Measurements from ENCODE around the gene KCNMB2.

The KCNMB2 gene

DNA sequence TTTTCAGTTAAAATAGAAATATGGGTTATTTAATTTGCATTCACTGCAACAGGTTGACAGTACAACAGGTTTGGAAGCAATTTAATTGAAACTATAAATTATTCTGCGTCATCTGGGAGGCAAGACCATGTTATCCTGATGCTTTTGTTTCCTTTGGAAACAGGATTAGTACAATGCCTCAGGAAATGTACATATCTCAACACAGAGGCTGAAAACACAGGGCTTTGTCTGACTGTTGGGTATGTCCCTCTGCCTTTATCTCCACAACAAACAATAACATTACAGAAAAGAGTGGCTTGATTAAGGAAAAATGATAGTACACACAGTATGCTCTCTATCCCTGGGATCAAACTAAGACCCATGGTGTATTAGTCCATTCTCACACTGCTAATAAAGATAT is 95.7 kb downstream of the KCNMB2 start:
- TF ChIP-seq GATA2 (IDR thresholded peaks at IDR 0.05; ENCODE audit: low read depth, low read length) (no peak), GATA3 (IDR thresholded peaks at IDR 0.05; ENCODE audit: low read depth, low read length) (no peak)

DNA sequence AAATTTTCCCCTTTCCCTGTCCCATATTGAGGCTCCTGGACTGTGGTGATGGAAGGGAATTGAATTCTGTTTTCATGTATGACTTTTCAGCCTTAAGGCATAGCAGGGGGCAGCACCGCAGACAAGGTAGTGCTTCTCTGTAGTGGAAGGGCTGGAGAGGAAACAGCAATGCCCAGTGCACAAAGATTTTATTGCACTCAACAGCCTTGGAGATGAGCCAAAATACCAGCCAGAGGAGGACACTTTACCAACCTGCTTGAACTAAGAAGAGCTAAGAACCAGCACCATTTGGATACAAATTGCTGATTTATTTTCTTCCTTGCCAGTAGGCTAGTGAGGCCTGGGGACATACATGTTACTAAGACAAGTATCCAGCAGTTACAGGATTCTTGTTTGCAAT is 98.7 kb downstream of the KCNMB2 start:
- no peak for TF ChIP-seq GATA2 (IDR thresholded peaks at IDR 0.05; ENCODE audit: low read depth, low read length)
- no peak for TF ChIP-seq GATA3 (IDR thresholded peaks at IDR 0.05; ENCODE audit: low read depth, low read length)

DNA sequence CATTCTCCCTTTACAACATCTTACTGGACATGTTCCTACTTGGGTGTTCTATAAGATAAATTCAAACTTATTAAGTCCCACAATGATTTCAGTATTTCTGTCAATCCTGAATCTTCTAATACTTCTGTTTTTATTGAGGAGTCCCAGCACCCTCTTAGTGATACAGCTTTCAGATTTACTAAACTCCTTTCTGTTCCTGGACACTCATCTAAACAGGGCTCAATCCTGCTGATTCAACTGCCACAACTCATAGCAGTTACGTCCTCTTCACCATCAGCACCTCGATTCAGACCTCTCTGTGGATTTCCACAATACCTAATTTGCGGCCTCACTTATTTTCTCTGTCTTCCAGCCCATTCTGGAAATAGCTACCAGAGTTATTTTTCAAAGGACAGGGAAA is 101.6 kb downstream of the KCNMB2 start:
- TF ChIP-seq GATA2 (IDR thresholded peaks at IDR 0.05; ENCODE audit: low read depth, low read length) = no peak
- no peak for TF ChIP-seq GATA3 (IDR thresholded peaks at IDR 0.05; ENCODE audit: low read depth, low read length)

DNA sequence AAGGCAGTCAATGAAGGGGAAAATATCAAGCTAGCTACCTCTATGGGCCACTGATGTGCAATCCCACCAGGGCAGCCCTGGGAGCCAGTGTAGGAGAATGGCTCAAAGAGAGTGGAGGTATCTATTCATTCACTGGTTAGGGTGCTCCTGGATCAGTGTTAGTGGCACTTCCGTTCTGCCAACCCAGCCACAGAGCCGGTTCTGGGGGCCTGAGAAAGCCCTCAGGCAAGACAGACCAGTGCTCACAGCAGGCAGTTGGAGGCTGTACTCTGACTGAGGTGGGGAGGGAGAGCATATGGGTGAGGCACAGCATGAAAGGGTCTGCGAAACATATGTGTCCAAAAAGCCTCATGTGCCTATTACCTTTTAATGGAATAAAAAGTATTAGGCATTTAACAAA is 109.3 kb downstream of the KCNMB2 start:
- TF ChIP-seq GATA3 (IDR thresholded peaks at IDR 0.05; ENCODE audit: low read depth, low read length) (no peak), GATA2 (IDR thresholded peaks at IDR 0.05; ENCODE audit: low read depth, low read length) (no peak)

DNA sequence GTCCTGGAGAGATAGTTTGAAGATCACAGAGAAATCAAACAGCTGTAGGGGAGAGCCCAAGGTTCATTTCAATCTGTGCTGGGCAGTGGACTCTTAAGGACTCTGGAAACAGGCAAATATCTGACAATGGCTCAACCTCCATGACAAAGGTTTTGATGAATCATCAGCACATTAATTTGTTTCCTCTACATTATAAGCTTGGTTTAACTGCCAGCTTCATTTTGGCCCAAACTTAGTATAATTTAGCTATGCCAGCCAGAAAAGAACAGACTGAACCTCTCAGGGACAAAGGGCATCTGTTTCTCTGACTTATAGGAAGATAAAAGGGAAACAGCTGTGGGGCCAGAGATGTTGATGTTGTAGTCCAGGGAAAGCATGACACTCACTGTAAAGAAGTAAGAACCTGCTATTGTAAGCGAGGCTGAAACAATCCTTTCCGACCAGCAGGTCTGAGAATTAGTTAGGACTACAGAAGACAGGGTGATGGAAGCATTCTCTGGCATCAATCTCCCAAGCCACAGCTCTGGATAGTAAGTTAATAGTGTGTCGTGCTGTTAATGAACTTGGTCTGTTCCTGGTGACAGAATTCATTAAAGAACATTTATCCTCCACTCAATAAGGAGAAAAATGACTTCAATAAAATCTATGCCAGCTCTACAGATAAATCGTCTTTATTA is 110.1 kb downstream of the KCNMB2 start:
- no peak for TF ChIP-seq GATA3 (IDR thresholded peaks at IDR 0.05; ENCODE audit: low read depth, low read length)
- 0 out of 2 replicates have a peak, but pooled peaks have one; percentile 4 for TF ChIP-seq GATA2 (IDR thresholded peaks at IDR 0.05; ENCODE audit: low read depth, low read length)

DNA sequence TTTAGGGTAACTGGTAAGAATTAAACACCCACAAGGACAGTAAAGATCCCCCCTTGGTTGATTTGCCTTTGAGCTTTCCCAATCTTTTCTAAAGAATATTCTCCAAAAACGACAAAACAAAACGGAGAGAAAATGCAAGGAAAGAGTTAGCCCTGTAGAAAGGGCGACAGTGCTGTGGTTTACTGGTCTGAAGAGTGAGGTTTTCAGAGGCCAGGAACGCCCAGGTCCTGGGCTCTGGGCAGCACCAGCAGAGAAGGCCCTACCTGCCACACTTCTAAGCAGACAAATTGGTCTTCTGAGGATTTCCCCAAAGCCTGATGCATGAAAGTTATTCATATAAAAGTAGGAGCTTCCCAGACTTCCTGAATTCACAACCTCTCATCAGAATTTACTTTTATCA is 119.3 kb downstream of the KCNMB2 start:
- TF ChIP-seq GATA3 (IDR thresholded peaks at IDR 0.05; ENCODE audit: low read depth, low read length) (no peak), GATA2 (IDR thresholded peaks at IDR 0.05; ENCODE audit: low read depth, low read length) (no peak)

DNA sequence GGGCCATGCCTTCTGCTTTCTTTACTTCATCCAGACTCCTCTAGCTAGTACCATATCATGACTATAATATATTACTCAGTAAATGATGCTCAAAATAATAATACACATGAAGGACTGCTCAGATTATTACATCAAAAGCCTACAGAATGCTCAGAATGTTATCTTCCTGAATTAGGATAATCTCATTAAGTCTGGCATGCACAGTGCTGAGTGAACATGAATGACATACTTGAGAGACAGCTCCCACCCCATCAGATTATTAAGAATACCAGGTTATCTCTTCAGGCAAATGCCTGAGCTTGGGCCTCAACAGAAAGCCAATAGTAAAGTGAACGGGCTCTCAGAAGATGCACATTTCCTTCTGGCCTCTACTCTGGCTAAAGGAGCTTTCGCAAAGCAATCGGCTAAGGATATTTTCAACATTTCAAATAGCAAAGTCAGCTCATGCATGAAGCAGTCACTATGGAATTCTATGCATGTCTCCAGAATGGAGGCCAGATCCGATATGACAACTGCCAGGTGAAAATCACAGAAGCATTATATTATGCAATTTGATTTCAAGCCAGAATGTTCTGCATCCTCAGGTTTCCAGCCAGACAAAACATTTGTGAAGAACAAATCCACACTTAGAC is 122.6 kb downstream of the KCNMB2 start:
- TF ChIP-seq GATA2 (IDR thresholded peaks at IDR 0.05; ENCODE audit: low read depth, low read length) (no peak), GATA3 (IDR thresholded peaks at IDR 0.05; ENCODE audit: low read depth, low read length) (no peak)

DNA sequence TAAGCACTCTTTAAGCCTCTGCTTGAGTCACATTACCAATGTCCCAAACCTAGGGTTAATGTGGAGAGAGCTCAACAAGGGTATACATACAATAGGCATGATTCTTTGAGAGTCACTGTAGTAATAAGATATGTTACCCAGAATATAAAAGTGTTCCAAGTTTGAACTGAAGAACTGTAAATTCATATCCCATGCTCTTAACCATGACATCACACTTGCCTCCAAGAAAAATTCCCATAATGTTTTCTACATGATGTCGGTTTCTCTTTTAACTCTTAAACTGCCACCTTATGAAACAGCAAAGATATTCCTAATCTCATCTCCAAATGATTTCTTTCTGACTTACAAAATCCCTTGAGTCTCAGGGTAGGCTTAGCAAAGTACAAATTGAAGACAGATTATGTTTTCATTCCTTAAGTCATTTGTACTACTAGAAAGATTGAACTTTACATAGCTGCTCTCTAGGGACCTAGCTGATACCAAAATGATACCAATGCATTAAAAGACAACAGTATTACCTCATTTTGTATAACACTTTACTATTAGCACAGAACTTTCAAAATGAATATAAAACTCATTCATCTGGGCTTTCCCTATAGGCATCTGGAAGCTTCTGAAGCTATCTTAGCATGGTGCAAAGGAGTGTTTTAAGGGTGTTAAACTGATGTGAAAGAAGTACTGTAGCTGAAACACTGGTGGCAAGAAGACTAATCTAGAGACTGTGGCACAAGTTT is 127.1 kb downstream of the KCNMB2 start:
- TF ChIP-seq GATA3 (IDR thresholded peaks at IDR 0.05; ENCODE audit: low read depth, low read length) (no peak), GATA2 (IDR thresholded peaks at IDR 0.05; ENCODE audit: low read depth, low read length) (no peak)

DNA sequence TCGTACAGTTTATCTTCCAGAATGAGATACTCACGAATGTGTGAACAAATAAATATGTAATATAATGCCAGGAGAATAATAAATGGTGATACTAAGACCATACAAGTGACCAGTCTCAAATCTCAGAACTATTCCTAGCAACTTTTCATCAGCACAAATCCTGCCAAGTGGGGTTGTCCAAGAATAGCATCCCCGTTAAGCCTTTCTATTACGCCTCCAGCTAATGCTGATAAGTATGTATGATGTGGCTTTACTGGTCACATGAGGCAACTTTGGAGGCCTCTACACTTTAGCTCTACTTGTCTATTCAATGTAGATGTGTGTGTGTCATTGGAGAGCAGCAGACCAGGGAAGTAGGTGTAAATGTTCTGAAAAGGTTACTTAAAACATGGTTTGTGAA is 129.5 kb downstream of the KCNMB2 start:
- TF ChIP-seq GATA2 (IDR thresholded peaks at IDR 0.05; ENCODE audit: low read depth, low read length) (no peak), GATA3 (IDR thresholded peaks at IDR 0.05; ENCODE audit: low read depth, low read length) (no peak)

DNA sequence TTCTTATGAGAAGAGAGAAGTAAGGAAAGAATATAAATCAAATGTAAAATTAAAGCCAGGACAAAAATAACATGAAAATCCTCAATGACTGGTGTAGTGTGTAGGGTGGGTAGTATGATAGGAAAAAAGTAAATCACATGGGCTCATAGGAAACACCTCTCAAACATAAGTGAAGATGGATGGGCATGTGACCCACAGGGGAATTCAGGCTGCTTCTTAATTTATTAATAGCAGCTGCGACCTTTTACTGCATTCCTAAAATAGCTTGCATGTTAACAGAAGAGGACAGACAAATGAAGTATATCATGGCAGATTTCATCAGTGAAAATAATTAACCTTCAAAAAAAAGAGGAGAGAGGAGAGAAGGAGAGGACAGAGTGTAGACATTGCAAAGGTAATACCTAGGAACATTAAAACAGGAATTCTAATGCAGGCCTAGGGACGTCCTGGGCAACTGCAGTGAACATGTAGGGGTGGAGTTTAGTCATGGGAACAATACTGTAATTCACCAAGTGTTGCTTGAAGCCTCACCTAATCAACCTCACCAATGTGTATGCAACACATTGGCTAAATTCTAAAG is 132.9 kb downstream of the KCNMB2 start:
- TF ChIP-seq GATA2 (IDR thresholded peaks at IDR 0.05; ENCODE audit: low read depth, low read length) (no peak), GATA3 (IDR thresholded peaks at IDR 0.05; ENCODE audit: low read depth, low read length) (no peak)

DNA sequence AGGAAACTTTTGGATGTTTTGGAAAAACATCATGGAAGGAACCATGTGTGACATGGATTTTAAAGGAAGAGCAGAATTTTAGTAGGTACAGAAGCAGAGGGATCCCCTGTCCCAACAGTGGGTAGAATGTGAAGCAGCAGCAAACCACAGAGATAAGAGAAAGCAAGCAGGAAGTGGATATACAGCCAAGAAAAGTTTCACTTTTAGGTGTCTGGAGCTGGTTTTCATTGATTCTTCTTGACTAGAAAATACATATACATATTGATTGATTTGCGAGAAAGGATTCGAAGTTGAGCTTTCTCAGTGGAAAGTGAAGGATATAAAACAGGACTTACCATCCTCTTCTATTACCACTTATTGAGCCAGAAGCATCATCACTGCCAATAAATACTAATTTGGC is 133.5 kb downstream of the KCNMB2 start:
- TF ChIP-seq GATA3 (IDR thresholded peaks at IDR 0.05; ENCODE audit: low read depth, low read length) = no peak
- no peak for TF ChIP-seq GATA2 (IDR thresholded peaks at IDR 0.05; ENCODE audit: low read depth, low read length)

DNA sequence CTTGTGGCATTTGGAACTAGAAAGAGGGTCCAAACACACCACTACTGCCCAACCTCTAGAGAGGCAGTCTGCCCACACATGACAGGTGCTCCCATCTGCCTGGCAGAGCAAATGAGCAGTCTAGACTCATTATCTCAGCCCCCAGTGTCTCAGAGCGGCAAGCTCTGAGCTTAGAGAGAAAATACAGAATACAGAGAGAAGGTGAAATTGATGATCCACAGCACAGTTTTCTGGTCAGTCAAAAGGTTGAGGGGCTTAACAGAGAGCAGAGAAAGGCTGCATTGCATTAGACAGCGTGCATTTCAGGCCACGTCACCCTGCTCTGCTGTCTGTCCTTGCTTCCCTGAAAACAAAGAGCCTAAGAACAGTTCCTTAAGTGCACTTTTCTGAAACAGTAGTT is 135.1 kb downstream of the KCNMB2 start:
- TF ChIP-seq GATA3 (IDR thresholded peaks at IDR 0.05; ENCODE audit: low read depth, low read length) = no peak
- TF ChIP-seq GATA2 (IDR thresholded peaks at IDR 0.05; ENCODE audit: low read depth, low read length) = no peak

DNA sequence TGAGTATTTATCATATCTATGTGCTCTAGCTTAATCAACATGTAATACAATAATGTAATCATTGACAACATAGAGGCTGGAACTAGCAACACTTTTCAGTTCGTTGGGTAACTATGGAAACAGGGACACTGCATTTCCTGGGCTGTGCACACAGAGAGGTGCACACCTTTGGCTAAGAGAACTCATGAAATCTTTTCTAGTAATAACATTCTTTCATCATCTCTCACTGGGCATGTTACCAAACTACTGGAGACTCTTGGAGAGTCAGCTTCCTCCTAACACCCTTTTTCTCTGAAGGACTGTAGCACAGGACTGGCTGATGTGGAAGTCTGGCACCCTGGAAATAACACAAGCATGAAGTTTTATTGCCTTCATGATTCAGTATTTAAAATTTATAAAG is 135.6 kb downstream of the KCNMB2 start:
- TF ChIP-seq GATA3 (IDR thresholded peaks at IDR 0.05; ENCODE audit: low read depth, low read length) = no peak
- TF ChIP-seq GATA2 (IDR thresholded peaks at IDR 0.05; ENCODE audit: low read depth, low read length) = no peak

DNA sequence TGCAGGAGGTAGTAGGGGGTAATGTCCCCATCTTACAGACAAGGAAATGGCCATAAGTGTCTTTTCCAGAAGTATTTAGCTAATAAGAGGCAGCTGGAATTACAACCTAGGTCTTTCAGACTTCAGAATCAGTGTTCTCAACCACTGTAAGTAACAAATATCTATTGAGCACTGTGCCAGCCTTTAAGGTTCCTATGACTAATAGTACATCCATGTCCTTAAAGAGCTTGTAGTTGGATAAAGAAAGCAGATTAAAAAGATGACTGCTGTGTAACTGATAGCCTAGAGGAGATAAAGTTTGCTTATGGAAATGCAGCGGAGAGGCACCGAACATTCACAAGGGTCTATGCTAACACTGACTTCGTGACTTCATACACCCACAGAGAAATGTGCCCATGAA is 136.0 kb downstream of the KCNMB2 start:
- TF ChIP-seq GATA2 (IDR thresholded peaks at IDR 0.05; ENCODE audit: low read depth, low read length) (no peak), GATA3 (IDR thresholded peaks at IDR 0.05; ENCODE audit: low read depth, low read length) (no peak)

All from SH-SY5Y (cell line).